Measurements from ENCODE around the gene IGDCC3.
"Not testable (repeated sequence)": the region's sequence is repeated elsewhere in the genome, so short reads cannot be mapped to it uniquely, and the experiment has no call there.

IGDCC3 gene

DNA sequence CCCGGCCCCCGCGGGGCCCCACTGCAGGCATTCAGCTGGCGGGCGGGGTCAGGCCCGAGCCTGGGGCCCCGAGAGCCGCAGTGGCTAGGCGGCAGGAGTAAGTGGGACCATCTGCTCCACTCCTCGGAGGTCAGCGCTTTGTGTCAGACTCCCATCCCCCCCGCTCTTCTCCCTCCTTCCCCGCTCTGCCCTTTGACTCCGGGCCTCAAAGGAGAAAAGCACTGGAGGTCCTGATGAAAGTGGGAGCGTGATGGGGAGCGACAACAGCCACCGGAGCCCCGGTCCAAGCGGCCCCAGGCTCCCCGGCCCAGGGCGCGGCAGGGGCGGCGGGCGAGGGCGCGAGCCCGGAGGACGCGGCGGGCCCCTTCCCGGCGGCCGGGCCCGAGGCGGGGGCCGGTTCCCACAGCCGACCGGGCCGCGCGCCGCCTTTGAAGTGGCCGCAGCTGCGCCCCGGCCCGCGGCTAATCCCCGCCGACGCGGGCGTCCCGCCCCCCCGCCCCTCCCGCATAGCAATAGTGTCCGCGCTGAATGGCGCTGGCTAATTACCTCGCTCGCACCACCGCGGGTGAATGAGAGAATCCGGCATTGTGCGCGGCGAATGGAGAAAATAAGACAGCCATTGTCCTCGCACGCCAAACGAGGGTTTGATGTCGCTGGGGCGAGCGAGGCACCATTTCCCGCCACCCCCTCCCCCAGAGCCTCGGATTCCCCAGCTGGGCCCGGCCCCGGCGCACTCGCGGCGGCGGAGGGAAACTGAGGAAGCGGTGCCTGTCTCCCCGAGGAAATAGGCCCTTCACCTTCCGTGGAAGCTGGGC lies 22.4 kb downstream of the IGDCC3 start:
- no peak overlapping the region for H3K4me3 ChIP-seq (ENCODE audit: low read length)
- no peak for DNase-seq (ENCODE audit: low read depth, low spot score)

DNA sequence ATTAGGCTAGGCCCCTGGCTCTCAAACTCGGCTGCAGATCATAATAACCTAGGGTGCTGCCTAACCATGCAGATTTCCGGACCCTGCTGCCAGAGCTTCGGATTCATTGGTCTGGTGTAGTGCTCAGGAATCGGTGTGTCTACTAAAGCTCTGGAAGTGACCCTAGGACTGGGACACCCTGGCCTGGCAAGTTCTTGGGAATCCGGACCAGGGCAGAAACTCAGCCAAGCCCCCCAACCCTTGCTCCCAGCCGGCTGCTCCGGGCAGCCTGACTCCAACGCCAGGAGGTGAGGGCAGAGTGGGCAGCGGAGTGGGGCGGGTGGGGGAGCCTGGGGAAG lies 23.0 kb downstream of the IGDCC3 start:
- no peak overlapping the region for H3K4me3 ChIP-seq (ENCODE audit: low read length)
- DNase-seq (ENCODE audit: low read depth, low spot score), result no peak

DNA sequence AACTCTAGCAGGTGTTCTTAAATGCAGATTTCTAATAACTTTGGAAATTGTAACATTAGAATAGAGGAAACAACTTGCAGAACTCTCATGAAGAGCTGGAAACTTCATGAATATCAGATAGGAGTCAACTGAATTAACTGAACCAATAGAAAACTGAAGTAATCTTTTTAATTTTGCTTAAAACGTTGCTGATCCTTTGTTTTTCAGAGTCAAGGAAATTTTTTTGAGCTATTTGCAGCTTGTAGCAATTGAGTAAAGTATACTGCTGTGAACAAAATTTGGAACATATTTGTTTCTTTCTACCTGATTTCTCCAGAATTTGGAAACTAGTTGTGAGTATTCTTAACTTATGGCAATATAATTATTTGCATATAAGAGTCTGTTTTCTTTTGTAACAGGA lies 25.8 kb downstream of the IGDCC3 start:
- DNase-seq (ENCODE audit: low read depth, low spot score); H3K4me3 ChIP-seq (ENCODE audit: low read length): not testable (repeated sequence)

DNA sequence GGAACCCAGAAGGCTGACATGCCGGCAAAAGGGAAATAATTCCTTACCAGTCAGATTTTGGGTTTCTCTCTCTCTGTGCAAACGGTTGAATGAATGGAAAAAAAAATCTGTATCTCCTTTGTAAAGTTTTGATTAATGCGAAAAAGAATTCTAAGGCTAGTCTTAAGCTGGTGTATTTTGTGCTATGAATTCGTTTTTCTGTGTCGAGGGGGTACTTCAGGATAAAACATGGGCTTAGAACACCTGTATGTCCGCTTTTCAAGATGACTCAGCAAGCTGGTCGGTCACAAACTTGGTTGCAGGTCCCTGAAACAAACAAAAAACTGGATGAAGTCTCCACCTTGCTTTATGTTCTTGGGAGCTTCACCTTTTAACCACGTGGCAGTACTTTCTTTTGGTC lies 28.5 kb downstream of the IGDCC3 start:
- H3K4me3 ChIP-seq (ENCODE audit: low read length), result no peak overlapping the region
- no peak for DNase-seq (ENCODE audit: low read depth, low spot score)

DNA sequence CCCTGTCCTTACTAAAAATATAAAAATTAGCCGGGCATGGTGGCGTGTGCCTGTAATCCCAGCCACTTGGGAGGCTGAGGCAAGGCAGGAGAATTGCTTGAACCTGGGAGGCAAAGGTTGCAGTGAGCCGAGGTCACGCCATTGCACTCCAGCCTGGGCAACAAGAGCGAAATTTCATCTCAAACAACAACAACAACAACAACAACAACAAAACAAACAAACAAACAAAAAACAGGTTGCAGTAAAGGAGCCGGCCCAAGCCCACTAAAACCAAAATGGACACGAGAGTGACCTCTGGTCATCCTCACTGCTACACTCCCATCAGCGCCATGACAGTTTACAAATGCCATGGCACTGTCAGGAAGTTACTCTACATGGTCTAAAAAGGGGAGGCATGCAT lies 30.0 kb downstream of the IGDCC3 start:
- not testable (repeated sequence) for DNase-seq (ENCODE audit: low read depth, low spot score); H3K4me3 ChIP-seq (ENCODE audit: low read length)

DNA sequence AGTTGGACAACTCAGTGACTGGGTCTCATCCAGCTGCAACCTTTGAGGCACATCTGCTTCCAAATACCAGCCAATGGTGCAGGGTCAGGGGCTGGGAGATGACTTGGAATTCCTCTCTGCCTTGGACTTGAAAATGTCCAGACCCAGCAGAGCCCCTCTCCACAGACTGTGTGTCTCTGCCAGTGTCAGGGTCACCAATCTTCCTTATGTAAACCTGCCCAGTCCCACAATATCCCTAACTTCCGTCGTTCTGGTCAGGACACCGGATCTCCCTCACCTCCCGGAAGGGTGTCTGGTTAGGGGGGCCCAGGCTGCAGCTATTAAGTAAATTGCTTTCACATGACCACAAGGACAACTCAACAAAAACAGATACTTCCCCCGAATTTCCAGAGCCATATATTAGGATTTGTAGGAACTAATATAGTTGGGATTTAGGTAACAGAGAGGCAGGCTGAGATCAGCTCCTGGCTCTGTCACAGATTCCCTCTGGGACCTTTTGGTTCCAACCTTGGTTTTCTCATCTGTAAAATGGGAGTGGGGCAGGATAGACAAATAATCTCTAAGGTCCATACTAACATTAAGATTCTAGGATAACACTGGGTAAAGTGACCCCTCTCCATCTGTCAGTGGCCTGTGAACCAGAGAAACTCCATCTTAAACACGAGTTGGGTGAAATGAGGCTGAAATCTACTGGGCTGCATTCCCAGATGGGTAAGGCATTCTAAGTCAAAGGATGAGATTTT lies 30.8 kb downstream of the IGDCC3 start:
- DNase-seq (ENCODE audit: low read depth, low spot score), result no peak
- no peak overlapping the region for H3K4me3 ChIP-seq (ENCODE audit: low read length)

DNA sequence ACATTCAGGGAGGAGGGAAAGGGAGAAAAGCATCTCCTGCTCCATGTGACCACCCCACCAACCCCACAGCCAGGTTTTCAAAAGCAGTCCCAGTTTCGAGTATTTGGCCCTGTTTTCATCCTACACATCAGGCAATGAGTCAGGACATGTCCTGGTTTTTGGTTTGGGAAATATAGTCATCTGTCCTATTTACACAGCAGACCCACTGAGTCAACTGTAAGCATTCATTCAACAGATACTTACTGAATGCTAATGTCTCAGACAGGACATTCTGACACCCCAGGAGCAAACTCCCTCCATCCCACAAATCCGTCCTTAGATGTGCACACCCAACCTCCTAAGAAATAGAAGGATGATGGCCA lies 32.9 kb downstream of the IGDCC3 start:
- no peak for DNase-seq (ENCODE audit: low read depth, low spot score)
- no peak overlapping the region for H3K4me3 ChIP-seq (ENCODE audit: low read length)

- no peak overlapping the region for H3K4me3 ChIP-seq (ENCODE audit: low read length)
- DNase-seq (ENCODE audit: low read depth, low spot score), result no peak
These were observed 33.4 kb downstream of the IGDCC3 start for GRCh38 chr15:65344214-65344913.

DNA sequence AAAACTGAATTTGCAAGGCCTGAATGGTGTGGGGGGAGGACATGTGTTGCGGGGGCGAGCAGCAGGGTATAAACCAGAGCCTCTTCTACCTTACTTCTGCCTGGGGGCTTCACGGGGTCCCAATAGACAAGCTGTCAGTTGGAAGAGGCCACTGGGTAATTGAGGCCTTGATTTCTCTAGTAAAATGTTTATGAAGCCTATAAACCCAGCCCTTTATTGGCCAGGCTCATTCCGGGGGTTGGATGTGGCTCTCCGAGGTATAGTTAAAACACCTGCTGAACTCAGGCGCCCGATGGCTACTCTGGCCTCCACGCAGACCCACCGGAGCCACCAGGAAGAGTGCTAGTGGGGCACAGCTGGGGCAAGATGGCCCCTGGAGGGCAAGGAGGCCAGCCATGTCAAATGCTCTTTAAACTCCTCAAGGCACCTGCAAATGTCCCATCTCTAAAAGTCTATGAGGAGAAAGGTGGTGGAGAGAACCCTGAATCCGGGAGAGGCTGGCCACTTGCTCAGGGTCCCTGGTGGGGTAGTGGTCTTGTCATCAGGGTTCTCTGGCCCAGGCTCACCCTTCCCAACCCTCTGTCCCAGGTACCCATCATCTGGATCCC lies 34.3 kb downstream of the IGDCC3 start:
- H3K4me3 ChIP-seq (ENCODE audit: low read length), result no peak overlapping the region
- DNase-seq (ENCODE audit: low read depth, low spot score), result no peak

- DNase-seq (ENCODE audit: low read depth, low spot score), result no peak
These were observed 35.3 kb downstream of the IGDCC3 start for GRCh38 chr15:65342493-65342892.

GRCh38 chr15:65339920-65340319 lies 37.9 kb downstream of the IGDCC3 start:
- H3K4me3 ChIP-seq (ENCODE audit: low read length), result no peak overlapping the region
- DNase-seq (ENCODE audit: low read depth, low spot score), result no peak

More at GRCh38 chr15:65342493-65342892, 35.3 kb downstream of the IGDCC3 start:
- H3K4me3 ChIP-seq (ENCODE audit: low read length), result no peak overlapping the region

DNA sequence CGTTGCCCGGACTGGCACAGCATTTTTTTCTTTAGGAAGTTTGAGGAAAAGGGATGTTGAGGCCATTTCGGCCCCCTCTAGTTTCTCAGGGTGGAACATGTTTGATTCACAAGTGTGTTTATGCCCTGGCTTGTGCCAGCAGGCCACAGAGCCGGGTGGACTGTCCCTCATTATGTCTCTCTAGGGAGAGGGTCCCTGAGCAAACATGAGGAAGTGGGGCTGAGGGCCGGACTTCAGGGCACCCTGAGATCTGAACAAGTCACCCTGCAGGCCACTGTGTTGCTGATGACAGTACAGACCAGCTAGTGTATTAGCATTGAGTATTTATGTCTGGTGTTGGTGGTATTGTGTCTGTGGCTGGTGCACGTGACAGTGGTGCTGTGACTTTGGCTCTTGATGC lies 38.4 kb downstream of the IGDCC3 start:
- no peak overlapping the region for H3K4me3 ChIP-seq (ENCODE audit: low read length)
- no peak for DNase-seq (ENCODE audit: low read depth, low spot score)

DNA sequence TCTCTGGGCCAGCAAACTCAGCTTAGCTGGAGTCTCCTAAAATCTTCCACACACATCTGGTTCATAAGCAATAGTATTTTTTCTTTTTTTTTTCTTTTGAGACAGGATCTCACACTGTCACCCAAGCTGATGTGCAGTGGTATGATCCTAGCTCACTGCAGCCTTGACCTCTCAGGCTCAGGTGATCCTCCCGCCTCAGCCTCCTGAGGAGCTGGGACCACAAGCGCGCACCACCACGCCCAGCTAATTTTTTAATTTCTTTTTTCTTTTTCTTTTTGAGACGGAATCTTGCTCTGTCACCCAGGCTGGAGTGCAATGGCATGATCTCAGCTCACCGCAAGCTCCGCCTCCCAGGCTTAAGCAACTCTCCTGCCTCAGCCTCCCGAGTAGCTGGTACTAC lies 39.0 kb downstream of the IGDCC3 start:
- DNase-seq (ENCODE audit: low read depth, low spot score), result no peak

GRCh38 chr15:65338366-65338765 lies 39.4 kb downstream of the IGDCC3 start:
- no peak overlapping the region for H3K4me3 ChIP-seq (ENCODE audit: low read length)
- no peak for DNase-seq (ENCODE audit: low read depth, low spot score)

More for the DNA sequence above, 39.0 kb downstream of the IGDCC3 start:
- H3K4me3 ChIP-seq (ENCODE audit: low read length), result no peak overlapping the region

DNA sequence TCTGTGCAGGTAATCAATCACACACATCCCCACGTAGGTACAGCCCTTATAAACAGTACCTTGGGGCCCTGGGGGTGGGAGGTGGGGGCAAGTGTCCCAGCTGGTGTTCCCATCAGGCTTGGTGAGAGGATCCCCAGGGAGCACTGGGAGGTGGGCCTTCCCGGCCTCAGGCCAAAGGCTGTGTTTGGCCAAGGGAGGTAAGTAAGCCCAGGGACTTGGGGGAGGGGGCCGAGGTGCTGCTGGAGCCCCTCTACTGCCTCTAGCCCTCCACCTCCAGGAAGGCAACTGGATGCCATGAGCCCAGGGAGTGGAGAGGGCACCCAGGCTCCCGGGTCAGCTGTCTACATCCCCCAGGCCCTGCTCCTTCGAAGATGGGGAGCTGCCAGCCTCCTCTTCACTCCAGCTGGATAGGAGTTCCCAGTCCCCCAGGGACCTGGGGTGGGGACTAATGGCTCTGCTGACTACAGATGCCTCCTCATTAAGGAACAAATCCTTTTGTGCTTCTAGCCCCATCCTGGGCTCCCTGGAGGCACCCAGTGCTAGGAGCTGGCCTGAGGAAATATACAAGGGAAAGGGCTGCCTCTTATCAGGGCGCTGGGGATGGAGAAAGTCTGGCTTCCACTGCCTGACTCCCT lies 40.2 kb downstream of the IGDCC3 start:
- DNase-seq (ENCODE audit: low read depth, low spot score), result no peak
- no peak overlapping the region for H3K4me3 ChIP-seq (ENCODE audit: low read length)

DNA sequence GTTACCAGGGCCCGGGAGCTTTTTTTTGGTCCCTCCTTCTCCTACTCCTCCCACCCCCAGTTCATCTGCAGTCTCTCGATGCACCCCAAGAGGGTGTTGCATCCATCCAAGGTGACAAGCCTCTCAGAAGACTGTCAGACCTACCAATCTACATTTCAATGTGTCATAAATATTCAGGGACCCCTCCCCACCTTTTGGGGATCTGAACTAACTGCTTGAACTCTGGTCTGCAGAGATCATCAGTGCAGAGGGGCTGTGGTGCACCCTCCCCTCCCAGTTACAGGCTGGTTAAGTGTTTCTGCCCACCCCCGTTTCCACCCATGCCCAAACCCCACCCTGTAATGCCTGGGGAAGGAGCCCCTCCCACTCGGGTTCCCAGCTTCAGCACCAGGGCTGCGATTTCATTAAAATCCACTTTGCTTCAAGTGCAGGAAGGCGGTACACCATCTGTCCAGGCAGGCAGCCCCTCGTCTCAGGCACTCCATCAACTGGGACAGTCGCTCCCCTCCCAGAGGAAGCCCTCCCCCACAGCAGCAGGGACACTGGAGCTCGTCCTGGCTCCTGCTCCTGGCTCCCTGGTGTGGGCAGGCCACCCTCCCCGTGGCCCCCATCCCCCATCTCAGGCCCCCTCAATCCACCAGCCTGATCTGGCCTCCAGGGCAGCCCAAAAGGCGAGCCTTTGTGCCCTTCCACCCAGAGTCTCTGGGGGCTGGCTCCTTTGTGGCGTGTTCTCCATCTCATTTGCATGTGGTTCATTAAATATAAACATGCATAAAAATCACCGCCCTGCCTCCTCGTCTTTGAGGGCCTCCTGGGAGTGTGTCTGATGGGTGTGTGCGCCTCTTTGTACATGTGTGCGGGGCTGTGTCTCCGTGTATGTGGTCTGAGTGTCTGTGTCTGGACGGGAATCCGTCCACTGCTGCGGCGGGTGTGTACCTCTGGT lies 41.0 kb downstream of the IGDCC3 start:
- no peak overlapping the region for H3K4me3 ChIP-seq (ENCODE audit: low read length)
- no peak for DNase-seq (ENCODE audit: low read depth, low spot score)

- H3K4me3 ChIP-seq (ENCODE audit: low read length), result no peak overlapping the region
- no peak for DNase-seq (ENCODE audit: low read depth, low spot score)
These were observed 42.3 kb downstream of the IGDCC3 start for GRCh38 chr15:65335278-65336055.

Measured in Jurkat, Clone E6-1 (cell line).